ENCODE data around the gene PLCD1. TPM values are rescaled to one million over a fixed set of nuclear protein-coding genes. Genes with fewer than 3 reads are reported as not detected.

PLCD1 gene
- total RNA-seq, 1 experiment from 2014 or later: 4.8 TPM

DNA sequence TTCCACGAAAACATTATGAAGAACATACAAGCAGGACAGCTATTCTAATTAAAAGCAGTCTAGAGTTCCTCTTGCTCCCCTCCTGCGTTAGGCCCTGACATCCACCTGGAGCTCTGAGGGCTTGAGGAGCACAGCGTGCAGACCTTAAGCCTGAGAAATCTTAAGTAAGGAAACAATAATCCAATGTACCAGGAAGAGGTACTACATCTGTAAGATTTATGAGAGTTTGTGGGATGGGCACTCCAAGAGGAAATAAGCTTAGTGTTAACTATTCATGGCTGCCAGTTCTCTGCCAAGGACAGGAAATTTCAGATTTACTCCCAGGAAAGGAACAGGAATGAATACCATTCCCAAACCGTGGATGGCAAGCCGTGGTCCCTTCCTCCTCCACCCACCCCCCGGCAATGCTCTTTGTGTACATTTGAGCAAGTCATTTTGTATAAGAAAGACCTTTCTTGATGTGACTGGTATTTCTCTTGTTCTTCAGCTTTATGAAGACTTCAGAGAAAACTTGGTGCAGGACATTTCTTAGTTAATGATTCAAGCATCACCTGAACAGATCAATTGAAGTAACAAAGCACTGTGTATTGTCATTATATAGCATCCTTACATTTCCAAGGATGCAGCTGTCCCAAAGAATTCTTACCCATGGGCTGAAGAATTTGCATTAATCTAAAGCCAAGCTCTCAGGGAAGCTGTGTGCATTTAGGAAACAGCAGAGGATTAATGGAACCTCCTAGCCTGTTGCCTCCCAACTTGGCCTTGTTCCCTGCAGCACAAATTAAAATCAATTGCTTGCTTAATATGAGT is 67.6 kb downstream of the PLCD1 start:
- H3K9me3 ChIP-seq (replicated peaks): no peaks in the 10 kb centered on the region
- H3K4me3 ChIP-seq: no peak overlapping the region
- H3K27ac ChIP-seq: no peak overlapping the region
- DNase-seq (ENCODE audit: low read depth in 1 of 2, low spot score in 2 of 2): no peak
- H3K27me3 ChIP-seq (replicated peaks): no peaks in the 10 kb centered on the region
- no peaks in the 10 kb centered on the region for H3K36me3 ChIP-seq
- H3K4me1 ChIP-seq (replicated peaks): peaks cover 5% of the 10 kb centered on the region

DNA sequence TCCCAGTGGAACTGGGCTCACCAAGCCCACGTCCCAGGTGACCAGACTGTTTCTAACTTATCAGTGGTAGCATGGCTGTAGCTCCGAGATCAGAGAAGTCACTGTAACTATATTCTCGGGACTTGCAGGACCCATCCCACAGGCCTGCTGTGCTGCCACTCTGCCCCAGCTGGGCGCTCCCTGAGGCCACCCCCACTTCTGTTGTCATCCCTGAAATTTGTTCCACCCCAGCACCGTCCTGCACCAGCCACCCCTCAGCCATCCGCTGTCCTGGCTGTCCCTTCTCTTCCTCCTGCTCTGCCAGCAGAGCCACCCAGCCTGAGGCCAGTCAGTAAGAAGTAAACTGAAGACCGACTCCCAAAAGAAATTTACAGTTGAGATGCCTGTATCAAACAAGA is 71.9 kb downstream of the PLCD1 start:
- Histone ChIP-seq H3K4me1 (replicated peaks) (peaks cover 18% of the 10 kb centered on the region), H3K9me3 (replicated peaks) (no peaks in the 10 kb centered on the region), H3K4me3 (no peak overlapping the region), H3K36me3 (peaks cover 6% of the 10 kb centered on the region), H3K27ac (no peak overlapping the region), H3K27me3 (replicated peaks) (no peaks in the 10 kb centered on the region)
- no peak for DNase-seq (ENCODE audit: low read depth in 1 of 2, low spot score in 2 of 2)

Other genes with a start within 250 kb of the PLCD1 start
- gene CTDSPL, start 167.8 kb downstream of the PLCD1 start, total RNA-seq (2014; rRNA removed; shearing (Covaris generic)): 27.4 and 42.4 TPM in 2 replicates
- 0.13 and 0.16 TPM in 2 replicates for gene VILL, start 38.9 kb downstream of the PLCD1 start, total RNA-seq (2014; rRNA removed; shearing (Covaris generic))
- not detected in 2 replicates for gene DLEC1, start 9.6 kb upstream of the PLCD1 start, total RNA-seq (2014; rRNA removed; shearing (Covaris generic))
- gene ACAA1, start 107.5 kb upstream of the PLCD1 start, total RNA-seq (2014; rRNA removed; shearing (Covaris generic)): 10.0 and 16.3 TPM in 2 replicates
- 4.4 and 5.2 TPM in 2 replicates for gene MYD88, start 109.0 kb upstream of the PLCD1 start, total RNA-seq (2014; rRNA removed; shearing (Covaris generic))
- 30.1 and 37.3 TPM in 2 replicates for gene OXSR1, start 135.9 kb upstream of the PLCD1 start, total RNA-seq (2014; rRNA removed; shearing (Covaris generic))
- gene SLC22A13, start 236.2 kb upstream of the PLCD1 start, total RNA-seq (2014; rRNA removed; shearing (Covaris generic)): not detected in 2 replicates

Measured in SJSA1 (cell line).